Vagina (tissue), 2 donors: ENCODE results near the gene LPCAT1. TPM values are rescaled to one million over a fixed set of nuclear protein-coding genes. Genes with fewer than 3 reads are reported as not detected.
"Not testable (repeated sequence)": the region's sequence is repeated elsewhere in the genome, so short reads cannot be mapped to it uniquely, and the experiment has no call there.

Experiments
- DNase-seq, 2 donors: peaks; one replicate each; pipeline ENCODE4 v3.0.0-alpha.2; 2017; ENCODE audit errors: extremely low spot score in 2 of 2
- H3K27ac ChIP-seq: fragments of 200-600 bp; sonication (generic); one replicate; pipeline ENCODE4 v1.5.1; 2019
- H3K27me3 ChIP-seq: fragments of 200-600 bp; sonication (generic); one replicate; pipeline ENCODE4 v1.5.1; 2019
- H3K36me3 ChIP-seq, 2 donors: fragments of 200-600 bp; sonication (generic); one replicate each; pipeline ENCODE4 v1.5.1; 2017 to 2019
- H3K4me1 ChIP-seq: fragments of 200-600 bp; sonication (generic); one replicate; pipeline ENCODE4 v1.5.1; 2019
- H3K4me3 ChIP-seq, 2 donors: fragments of 200-600 bp; sonication (generic); 1 replicate in 1 of 2; 2 replicates in 1 of 2; pipeline ENCODE4 v1.5.1; 2016 to 2019
- H3K9me3 ChIP-seq: fragments of 200-600 bp; sonication (generic); one replicate; pipeline ENCODE4 v1.5.1; 2019
- POLR2A ChIP-seq, 2 donors: fragments of 450-650 bp; IDR thresholded peaks; one replicate each; pipeline ENCODE4 v1.6.1; 2017; ENCODE audit warnings: antibody characterized with exemption in 2 of 2, mild to moderate bottlenecking in 2 of 2, moderate library complexity in 2 of 2
- POLR2AphosphoS5 ChIP-seq, 2 donors: sonication (generic); formaldehyde crosslinking; IDR thresholded peaks; one replicate each; pipeline ENCODE4 v1.9.0; 2017; ENCODE audit warnings: antibody characterized with exemption in 2 of 2, mild to moderate bottlenecking in 2 of 2, low read depth in 1 of 2; ENCODE audit not compliant: insufficient read depth in 1 of 2
- intact Hi-C: fragments of 100-400 bp; cut with DNase I; formaldehyde crosslinking; loops from one replicate; pipeline ENCODE4 v1.15.1; 2023
- total RNA-seq: library from RNA; depleted of rRNA; stranded (reverse); fragments of >200 nt; gene quantifications from one replicate; pipeline ENCODE4 v1.2.3, GENCODE V29; 2016
- TF ChIP-seq, protein P1 (sequence below), 3 experiments: fragments of 450-650 bp in 2 of 3; fragments of 200-600 bp in 1 of 3; sonication (generic) in 1 of 3; IDR thresholded peaks; one replicate each; pipeline ENCODE4 v1.5.1; 2017 to 2019; ENCODE audit warnings: antibody characterized with exemption in 3 of 3, mild to moderate bottlenecking in 2 of 3, moderate library complexity in 2 of 3

The LPCAT1 gene
- total RNA-seq, 1 donor from 2014 or later, result 29.7 TPM

DNA sequence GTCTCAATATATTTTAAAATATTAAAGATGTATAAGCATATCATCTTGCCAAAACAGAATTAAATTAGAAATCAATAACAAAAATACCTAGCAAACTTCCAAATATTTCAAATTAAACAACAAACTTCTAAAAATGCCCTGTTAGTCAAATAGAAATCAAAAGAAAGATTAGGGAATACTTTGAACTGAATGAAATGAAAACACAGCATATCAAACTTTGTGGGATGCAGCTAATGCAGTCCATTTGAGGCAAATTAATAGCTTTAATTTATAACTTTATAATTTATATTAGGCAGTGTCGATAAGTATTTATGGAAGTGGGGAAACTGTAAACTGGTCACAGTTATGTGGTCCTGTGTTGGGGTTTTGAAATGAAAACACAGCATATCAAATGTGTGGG, 95.7 kb downstream of the LPCAT1 start:
- Histone ChIP-seq H3K27ac (no peak overlapping the region), H3K4me1 (no peaks in the 10 kb centered on the region), H3K27me3 (no peaks in the 10 kb centered on the region), H3K36me3 (no peaks in the 10 kb centered on the region), H3K4me3 (no peak overlapping the region), H3K9me3 (peaks cover 19% of the 10 kb centered on the region)
- TF ChIP-seq POLR2AphosphoS5 (IDR thresholded peaks at IDR 0.05; ENCODE audit: insufficient read depth in 1 of 2, low read depth in 1 of 2) (no peak), POLR2A (IDR thresholded peaks at IDR 0.05) (no peak)
- TF ChIP-seq, protein P1, sequence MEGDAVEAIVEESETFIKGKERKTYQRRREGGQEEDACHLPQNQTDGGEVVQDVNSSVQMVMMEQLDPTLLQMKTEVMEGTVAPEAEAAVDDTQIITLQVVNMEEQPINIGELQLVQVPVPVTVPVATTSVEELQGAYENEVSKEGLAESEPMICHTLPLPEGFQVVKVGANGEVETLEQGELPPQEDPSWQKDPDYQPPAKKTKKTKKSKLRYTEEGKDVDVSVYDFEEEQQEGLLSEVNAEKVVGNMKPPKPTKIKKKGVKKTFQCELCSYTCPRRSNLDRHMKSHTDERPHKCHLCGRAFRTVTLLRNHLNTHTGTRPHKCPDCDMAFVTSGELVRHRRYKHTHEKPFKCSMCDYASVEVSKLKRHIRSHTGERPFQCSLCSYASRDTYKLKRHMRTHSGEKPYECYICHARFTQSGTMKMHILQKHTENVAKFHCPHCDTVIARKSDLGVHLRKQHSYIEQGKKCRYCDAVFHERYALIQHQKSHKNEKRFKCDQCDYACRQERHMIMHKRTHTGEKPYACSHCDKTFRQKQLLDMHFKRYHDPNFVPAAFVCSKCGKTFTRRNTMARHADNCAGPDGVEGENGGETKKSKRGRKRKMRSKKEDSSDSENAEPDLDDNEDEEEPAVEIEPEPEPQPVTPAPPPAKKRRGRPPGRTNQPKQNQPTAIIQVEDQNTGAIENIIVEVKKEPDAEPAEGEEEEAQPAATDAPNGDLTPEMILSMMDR (IDR thresholded peaks at IDR 0.05), result no peak
- intact Hi-C loops, result no loop called here
- no peak for DNase-seq

DNA sequence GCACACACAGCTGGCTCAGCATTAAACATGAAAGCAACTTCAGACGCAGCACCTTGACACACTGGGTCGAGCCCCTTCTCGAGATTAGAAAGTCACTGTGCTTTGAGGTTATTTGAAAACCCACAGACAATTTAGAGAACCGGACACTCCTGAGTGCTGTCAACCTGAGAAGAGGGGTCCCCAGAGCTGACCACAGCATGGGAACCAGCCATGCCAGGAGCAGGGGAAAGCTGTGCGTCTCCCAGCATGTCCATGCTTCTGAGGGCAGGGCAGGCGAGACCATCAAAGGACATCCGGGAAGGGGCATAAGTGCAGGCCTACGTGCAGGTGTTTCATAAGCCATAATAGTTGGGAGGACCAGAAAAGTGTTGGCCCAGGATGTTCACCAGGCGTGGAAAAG, 99.0 kb downstream of the LPCAT1 start:
- Histone ChIP-seq H3K9me3 (peaks cover 19% of the 10 kb centered on the region), H3K27me3 (no peaks in the 10 kb centered on the region), H3K4me1 (no peaks in the 10 kb centered on the region), H3K4me3 (no peak overlapping the region), H3K27ac (no peak overlapping the region), H3K36me3 (no peaks in the 10 kb centered on the region)
- DNase-seq, result no peak
- TF ChIP-seq POLR2A (IDR thresholded peaks at IDR 0.05), result no peak
- no peak for TF ChIP-seq POLR2AphosphoS5 (IDR thresholded peaks at IDR 0.05; ENCODE audit: insufficient read depth in 1 of 2, low read depth in 1 of 2)
- TF ChIP-seq, protein P1 (IDR thresholded peaks at IDR 0.05), result no peak
- intact Hi-C loops, result no loop called here

DNA sequence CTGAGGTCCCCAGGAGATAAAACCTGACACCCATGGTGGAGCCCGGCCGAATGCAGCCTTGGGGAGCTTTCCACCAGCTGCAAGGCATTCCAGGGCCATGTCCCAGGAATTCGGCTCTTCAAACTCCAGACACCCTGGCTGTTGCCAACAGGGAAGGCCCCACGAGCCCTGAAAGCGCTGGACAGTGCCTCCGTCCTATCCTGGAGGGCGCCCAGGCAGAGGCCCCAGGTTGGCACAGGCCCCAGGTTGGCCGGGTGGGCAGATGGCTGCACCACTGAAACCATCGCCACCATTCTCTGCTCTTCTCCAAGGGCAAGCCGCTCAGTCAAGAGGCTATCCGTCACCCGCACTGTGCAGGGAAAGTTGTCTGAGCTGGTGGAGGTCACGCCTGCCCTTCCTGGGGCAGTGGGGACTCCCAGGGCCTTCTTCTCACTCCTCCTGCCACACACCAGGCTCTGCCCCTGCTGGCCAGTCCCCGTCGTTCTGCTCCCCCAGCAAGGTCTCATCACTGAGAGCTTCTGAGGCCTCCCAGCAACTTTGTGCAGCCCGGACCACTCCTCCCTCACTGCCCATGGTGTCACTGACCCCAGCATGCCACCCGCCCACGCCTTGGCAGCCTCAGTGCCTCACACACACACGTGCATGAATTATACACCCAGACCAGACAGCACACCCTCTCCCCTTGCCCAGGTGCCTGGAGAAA, 99.7 kb downstream of the LPCAT1 start:
- intact Hi-C loops, result no loop called here
- no peak overlapping the region for H3K4me3 ChIP-seq
- TF ChIP-seq POLR2A (IDR thresholded peaks at IDR 0.05) (no peak), POLR2AphosphoS5 (IDR thresholded peaks at IDR 0.05; ENCODE audit: insufficient read depth in 1 of 2, low read depth in 1 of 2) (no peak)
- TF ChIP-seq, protein P1 (IDR thresholded peaks at IDR 0.05), result no peak
- no peak for DNase-seq
- H3K4me1 ChIP-seq, result no peaks in the 10 kb centered on the region
- H3K9me3 ChIP-seq, result peaks cover 17% of the 10 kb centered on the region
- no peaks in the 10 kb centered on the region for H3K36me3 ChIP-seq
- H3K27ac ChIP-seq, result no peak overlapping the region
- H3K27me3 ChIP-seq, result no peaks in the 10 kb centered on the region

DNA sequence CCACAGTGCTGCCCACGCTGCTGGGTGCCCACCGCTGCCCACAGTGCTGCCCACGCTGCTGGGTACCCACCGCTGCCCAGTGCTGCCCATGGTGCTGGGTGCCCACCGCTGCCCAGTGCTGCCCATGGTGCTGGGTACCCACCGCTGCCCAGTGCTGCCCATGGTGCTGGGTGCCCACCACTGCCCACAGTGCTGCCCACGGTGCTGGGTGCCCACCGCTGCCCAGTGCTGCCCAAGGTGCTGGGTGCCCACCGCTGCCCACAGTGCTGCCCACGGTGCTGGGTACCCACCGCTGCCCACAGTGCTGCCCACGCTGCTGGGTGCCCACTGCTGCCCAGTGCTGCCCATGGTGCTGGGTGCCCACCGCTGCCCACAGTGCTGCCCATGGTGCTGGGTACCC, 101.2 kb downstream of the LPCAT1 start:
- intact Hi-C loops, H3K36me3 ChIP-seq, H3K4me3 ChIP-seq, H3K27ac ChIP-seq, H3K27me3 ChIP-seq, DNase-seq, H3K4me1 ChIP-seq, H3K9me3 ChIP-seq: not testable (repeated sequence)

DNA sequence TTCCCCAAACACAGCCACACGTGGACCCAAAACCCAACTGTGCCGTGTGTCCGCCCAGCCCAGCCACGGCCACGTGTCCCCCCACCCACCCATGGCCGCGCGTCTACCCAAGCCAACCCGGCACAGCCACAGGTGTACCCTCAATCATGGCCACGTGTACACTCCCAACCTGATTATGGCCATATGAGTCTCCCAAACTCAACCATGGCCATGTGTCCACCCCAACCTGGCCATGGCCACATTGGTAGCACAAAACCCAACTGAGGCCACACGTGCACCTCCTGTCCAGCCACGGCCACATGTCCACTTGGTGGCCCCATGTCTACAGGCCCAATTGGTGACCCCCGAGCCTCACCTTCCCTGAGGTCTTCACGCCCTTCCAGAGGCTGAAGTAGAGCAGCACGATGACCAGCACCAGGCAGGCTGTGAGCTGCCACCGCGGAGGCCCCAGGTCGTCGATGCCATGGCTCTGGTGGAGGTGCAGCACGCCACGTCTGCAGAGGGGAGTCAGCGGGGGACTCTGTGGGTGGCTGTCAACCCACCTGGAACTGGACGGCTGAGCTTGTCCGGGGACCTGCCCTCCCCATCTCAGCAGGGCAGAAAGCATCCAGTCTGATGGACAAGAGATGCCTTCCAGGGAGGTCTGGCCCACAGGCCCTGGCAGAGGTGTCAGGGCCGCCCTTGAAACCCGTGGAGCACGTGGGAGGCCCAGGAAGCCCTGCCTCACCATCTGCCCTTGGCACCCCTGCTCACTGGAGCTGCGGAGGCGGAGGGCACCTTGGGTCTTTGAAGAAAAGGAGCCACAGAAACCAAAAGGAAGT, 102.0 kb downstream of the LPCAT1 start:
- TF ChIP-seq, protein P1 (IDR thresholded peaks at IDR 0.05), result no peak
- TF ChIP-seq POLR2AphosphoS5 (IDR thresholded peaks at IDR 0.05; ENCODE audit: insufficient read depth in 1 of 2, low read depth in 1 of 2) (no peak), POLR2A (IDR thresholded peaks at IDR 0.05) (no peak)
- intact Hi-C loops, result no loop called here
- no peaks in the 10 kb centered on the region for H3K4me1 ChIP-seq
- no peaks in the 10 kb centered on the region for H3K36me3 ChIP-seq
- no peaks in the 10 kb centered on the region for H3K27me3 ChIP-seq
- H3K4me3 ChIP-seq, result no peak overlapping the region
- no peak overlapping the region for H3K27ac ChIP-seq
- no peak for DNase-seq
- H3K9me3 ChIP-seq, result no peaks in the 10 kb centered on the region
